B cell (primary cell): ENCODE measurements around the gene CCDC201.
"Not testable (repeated sequence)": the region's sequence is repeated elsewhere in the genome, so short reads cannot be mapped to it uniquely, and the experiment has no call there.

Experiments
- CTCF ChIP-seq: fragments of 200-600 bp; IDR thresholded peaks from one replicate; pipeline ENCODE4 v1.8.0; 2022; ENCODE audit warnings: antibody characterized with exemption, mild to moderate bottlenecking
- EZH2 ChIP-seq: IDR thresholded peaks from 2 replicates; pipeline ENCODE4 v1.6.1; 2012; ENCODE audit warnings: borderline replicate concordance, low read depth, mild to moderate bottlenecking, moderate library complexity, low read length; ENCODE audit not compliant: insufficient read depth, poor library complexity, severe bottlenecking

GRCh38 chr7:45848734-45849133 lies 24.1 kb downstream of the CCDC201 start:
- TF ChIP-seq CTCF, EZH2: not testable (repeated sequence)
